GM21447 (cell line): ENCODE results near the gene PIRT.
A peak's percentile ranks its signal among the peaks of the same experiment; 100 is the strongest.
"Not testable (repeated sequence)": the region's sequence is repeated elsewhere in the genome, so short reads cannot be mapped to it uniquely, and the experiment has no call there.

Experiments used
- ATAC-seq: cut with Tn5 transposase; IDR thresholded peaks from one replicate; pipeline ENCODE4 v1.9.1; 2021; ENCODE audit not compliant: unreplicated experiment

The PIRT gene

GRCh38 chr17:10837921-10838320, at the start of gene PIRT:
Gene PIRT (minus strand): TSS chr17:10838087. CDS start chr17:10825645, 12,442 bp downstream.
- no peak for ATAC-seq

GRCh38 chr17:10881959-10882358, 44.1 kb upstream of the PIRT start:
- ATAC-seq = no peak

GRCh38 chr17:10879190-10879836, 41.4 kb upstream of the PIRT start:
- ATAC-seq = no peak

DNA sequence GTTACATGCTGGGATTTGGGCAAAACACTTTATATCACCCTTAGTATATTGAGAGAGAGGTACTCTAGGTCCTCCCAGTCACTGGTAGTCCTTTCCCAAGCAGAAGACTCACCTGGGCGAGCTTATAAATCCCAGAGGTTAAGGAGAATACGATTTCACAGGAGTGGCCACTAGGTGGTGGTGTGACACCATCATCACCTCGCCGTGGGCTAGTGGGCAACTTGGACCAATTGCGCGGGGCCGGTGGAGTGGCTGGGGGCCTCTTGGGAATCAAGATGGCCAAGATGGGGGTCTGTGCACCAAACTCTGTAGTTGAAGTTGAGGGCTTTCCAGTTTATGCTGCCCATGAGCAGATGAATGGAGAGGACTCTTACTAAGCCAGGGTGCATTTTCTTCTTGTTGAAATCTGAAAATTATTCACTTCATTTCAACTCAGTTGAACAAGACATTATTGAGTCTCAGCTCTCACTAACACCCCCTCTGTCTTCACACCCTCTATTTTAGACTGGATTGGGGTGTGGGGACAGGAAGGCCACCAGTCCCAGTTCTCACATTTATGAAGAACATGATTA, 38.2 kb upstream of the PIRT start:
- no peak for ATAC-seq

- ATAC-seq = no peak
Observed at GRCh38 chr17:10875430-10875851, 37.6 kb upstream of the PIRT start.

GRCh38 chr17:10871914-10872313, 34.0 kb upstream of the PIRT start:
- ATAC-seq = no peak

DNA sequence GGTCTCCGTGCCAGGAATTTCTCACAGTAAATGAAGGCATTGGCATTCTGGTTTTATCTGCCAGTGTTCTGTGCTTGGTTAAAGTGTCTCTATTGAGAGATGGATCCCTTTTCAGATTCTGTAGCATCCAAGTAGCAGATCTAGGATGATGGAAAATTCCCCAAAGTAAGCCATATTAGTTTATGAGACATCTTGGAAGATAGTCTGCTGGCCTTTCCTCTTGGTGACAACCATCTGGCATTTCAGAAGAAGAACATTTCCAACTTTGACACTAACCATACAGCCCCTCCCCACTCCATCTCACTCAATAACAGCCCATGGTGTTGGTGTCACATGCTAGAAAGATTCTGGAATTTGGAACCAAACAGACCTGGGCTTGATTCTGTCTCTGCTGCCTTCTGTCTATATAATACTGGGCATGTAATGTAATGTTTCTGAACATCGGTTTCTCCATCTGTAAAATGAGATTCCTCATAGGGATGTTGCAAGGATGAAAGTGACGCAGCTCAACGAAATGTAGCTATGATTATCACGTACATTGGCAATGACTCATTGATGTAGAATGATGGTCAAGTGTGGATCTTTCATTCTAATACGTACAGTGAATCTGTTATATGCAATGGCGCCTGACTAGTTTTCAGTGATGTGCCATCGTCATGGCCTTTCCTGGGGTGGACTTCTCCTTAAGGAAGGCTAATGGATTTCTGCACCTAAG, 32.6 kb upstream of the PIRT start:
- ATAC-seq = no peak

DNA sequence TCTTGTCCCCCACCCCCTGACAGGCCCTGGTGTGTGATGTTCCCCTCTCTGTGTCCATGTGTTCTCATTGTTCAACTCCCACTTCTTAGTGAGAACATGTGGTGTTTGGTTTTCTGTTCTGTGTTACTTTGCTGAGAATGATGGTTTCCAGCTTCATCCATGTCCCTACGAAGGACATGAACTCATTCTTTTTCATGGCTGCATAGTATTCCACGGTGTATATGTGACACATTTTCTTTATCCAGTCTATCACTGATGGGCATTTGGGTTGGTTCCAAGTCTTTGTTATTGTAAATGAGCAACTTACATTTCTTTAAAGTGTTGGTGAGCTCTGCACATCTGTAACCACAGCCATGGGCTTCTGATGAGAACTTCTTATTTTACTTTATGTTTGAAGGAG, 30.9 kb upstream of the PIRT start:
- not testable (repeated sequence) for ATAC-seq

DNA sequence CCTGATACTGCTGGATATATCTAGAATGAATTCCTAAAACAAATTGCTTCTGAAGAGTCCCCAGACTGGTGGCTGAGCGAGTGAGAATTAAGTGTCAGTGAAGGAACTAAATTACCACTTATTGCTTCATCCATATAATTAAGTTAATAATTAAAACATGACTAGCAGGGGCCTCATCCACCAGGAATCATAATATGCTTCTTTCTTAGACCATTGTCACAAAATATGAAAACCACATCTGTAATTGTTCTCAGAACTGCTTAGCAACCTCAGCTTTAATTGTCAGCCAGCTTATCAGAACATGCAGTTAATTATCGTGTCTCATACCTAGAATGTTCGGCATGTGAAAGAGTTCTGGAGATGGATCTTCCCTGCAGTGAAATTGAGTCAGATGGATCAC, 21.2 kb upstream of the PIRT start:
- no peak for ATAC-seq

- no peak for ATAC-seq
Observed at GRCh38 chr17:10857976-10858375, 20.1 kb upstream of the PIRT start.

- not testable (repeated sequence) for ATAC-seq
Observed at GRCh38 chr17:10846636-10847035, 8.7 kb upstream of the PIRT start.

- ATAC-seq = no peak
Observed at GRCh38 chr17:10845388-10845751, 7.5 kb upstream of the PIRT start.

- peak; percentile 87 for ATAC-seq
Observed at GRCh38 chr17:10844621-10845387, 6.9 kb upstream of the PIRT start.

DNA sequence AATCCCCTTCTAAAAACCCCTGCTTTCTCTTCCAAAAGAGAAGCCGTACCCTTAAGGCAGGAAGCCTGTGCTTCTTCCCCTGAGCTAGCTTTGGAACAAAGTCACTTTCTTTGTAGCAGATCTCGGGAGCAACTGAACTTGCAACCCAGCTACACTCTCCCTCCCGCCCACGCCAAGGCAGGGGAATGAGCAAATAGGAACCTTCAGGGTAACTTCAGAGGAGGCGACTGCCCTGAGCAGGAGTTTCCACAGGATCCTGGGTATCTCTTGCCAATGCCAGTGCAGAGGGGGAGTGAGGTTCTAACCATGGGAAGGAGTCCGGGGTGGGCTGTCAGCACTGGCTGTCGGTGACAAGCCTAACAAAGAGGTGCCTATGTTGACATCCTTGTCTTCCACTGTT, 5.9 kb upstream of the PIRT start:
- no peak for ATAC-seq

DNA sequence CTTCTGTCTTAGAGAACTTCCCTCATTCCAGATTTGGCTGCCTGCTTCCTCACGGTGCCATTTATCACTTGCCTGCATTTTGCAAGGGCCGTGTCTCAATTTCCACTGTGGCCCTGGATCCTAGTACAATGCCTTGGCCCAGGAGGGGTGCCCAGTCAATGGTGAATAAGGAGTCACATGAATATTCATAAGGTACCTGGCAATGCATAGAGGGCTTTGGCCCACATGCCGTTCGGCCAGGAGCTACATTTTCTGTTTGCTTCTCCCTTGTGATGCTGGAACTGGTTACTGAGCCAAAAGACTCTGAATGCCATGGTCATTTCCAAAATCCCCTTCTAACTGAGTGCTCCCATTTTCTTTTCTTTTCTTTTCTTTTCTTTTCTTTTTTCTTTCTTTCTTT, 4.8 kb upstream of the PIRT start:
- no peak for ATAC-seq

DNA sequence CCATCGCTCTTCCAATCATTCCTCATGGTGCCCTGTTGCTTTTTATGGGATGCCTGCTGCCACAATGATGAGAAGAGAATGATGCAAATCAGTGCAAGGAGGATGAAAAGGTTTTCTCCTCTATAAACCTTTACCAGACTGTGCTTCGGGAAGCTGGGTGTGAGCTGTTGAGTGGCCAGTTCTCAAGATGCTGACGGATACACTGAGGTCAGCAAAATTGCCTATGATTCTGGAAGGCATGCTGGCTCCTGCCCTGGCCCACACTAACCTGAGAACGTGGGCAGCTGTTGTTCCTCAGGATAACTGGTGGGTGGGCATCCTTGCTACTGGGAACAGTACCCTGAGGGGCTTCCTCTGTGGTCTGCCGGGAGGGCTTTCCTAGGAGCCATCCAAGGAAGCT, 795 bp upstream of the PIRT start:
- ATAC-seq = no peak

DNA sequence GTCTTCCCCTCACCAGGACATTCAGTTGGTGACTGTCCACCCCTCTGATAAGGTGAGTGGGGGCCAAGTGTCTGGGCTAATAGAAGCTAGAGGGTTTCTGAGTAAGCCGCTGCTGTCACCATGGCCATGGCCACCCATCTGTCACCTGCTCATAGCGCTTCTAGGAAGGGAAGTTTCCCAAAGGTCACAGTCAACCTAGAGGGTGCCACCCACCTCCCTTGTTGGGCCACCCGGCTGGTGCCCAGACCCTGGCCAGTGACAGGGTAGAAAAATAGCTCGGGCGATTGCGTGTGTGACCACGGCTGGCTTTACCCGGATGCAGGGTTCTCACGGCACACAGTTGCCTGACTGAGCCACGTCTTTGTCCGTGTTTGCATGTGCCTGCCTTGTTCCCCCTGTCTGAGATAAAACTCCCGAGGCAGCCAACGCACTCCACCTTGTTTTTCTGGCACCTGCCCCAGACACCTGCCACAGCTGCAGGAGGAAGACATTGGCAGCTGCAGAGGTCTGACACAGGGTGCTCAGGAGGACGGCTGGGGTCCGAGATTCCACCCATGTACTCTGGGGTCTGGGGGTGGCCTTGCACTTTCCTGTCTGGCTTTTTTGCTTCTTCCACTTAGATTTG, 809 bp downstream of the PIRT start:
- no peak for ATAC-seq

GRCh38 chr17:10836145-10836544, 1.7 kb downstream of the PIRT start:
- ATAC-seq = no peak

GRCh38 chr17:10831696-10832095, 6.2 kb downstream of the PIRT start:
- no peak for ATAC-seq

GRCh38 chr17:10827898-10828552, 9.9 kb downstream of the PIRT start:
- ATAC-seq = no peak

GRCh38 chr17:10824874-10825273, 13.0 kb downstream of the PIRT start:
- no peak for ATAC-seq
